ENCODE measurements around the gene NABP1. TPM values are rescaled to one million over a fixed set of nuclear protein-coding genes. Genes with fewer than 3 reads are reported as not detected.

The NABP1 gene
- polyA plus RNA-seq, 1 donor (not counting 4 experiments of a cell fraction or from before 2014, with no cell fraction given), result 29.3 TPM

- FAIRE-seq (no peak), DNase-seq (ENCODE audit: low read depth, low spot score) (no peak)
- no peak overlapping the region for H3K4me2 ChIP-seq (ENCODE audit: control insufficient read depth, extremely low read depth, insufficient read depth, low read depth, low read length)
- TF ChIP-seq CTCF (optimal IDR thresholded peaks at IDR 0.05 in 1 of 3, IDR thresholded peaks at IDR 0.05 in 1 of 3, conservative IDR thresholded peaks at IDR 0.05 in 1 of 3; ENCODE audit: extremely low read depth in 1 of 3, insufficient read depth in 2 of 3, low read length in 3 of 3) (no peak), EZH2 (IDR thresholded peaks at IDR 0.05; ENCODE audit: low read length) (no peak)
- no peaks in the 10 kb centered on the region for H3K79me2 ChIP-seq (ENCODE audit: control insufficient read depth, insufficient read depth, low read length)
- no peak overlapping the region for H2AFZ ChIP-seq (ENCODE audit: control insufficient read depth, low read length)
- H3K27me3 ChIP-seq (ENCODE audit: control insufficient read depth, extremely low read depth, insufficient read depth, low read length), result no peaks in the 10 kb centered on the region
- no peak overlapping the region for H3K27ac ChIP-seq (ENCODE audit: control insufficient read depth, insufficient read depth, low read length)
- H3K9me1 ChIP-seq (ENCODE audit: control insufficient read depth, extremely low read depth, insufficient read depth, low read length), result no peaks in the 10 kb centered on the region
- dilution Hi-C loops (cut with MboI; ENCODE audit: extremely low pct_ligation_motif_present, low sequenced_read_pairs), result no loop called here
- peaks cover 1 to 8% of the 10 kb centered on the region in 2 experiments for H3K36me3 ChIP-seq (ENCODE audit: control insufficient read depth in 2 of 2, extremely low read depth in 1 of 2, insufficient read depth in 2 of 2, low read length in 2 of 2)
- H3K9ac ChIP-seq (ENCODE audit: control insufficient read depth, extremely low read depth, insufficient read depth, low read length), result no peak overlapping the region
- peaks cover 50% of the 10 kb centered on the region for H3K4me1 ChIP-seq (ENCODE audit: control insufficient read depth, extremely low read depth, insufficient read depth, low read length)
- no peaks in the 10 kb centered on the region for H3K9me3 ChIP-seq (ENCODE audit: control insufficient read depth, low read depth, low read length)
- H4K20me1 ChIP-seq (ENCODE audit: control insufficient read depth, extremely low read depth, insufficient read depth, low read length), result no peaks in the 10 kb centered on the region
- no peak overlapping the region for H3K4me3 ChIP-seq (ENCODE audit: control insufficient read depth in 2 of 3, extremely low read depth in 1 of 3, insufficient read depth in 2 of 3, low read depth in 1 of 3, low read length in 3 of 3)
Observed at GRCh38 chr2:191691898-191692297, 14.0 kb downstream of the NABP1 start.

GRCh38 chr2:191692502-191693115, 14.7 kb downstream of the NABP1 start:
- dilution Hi-C loops (cut with MboI; ENCODE audit: extremely low pct_ligation_motif_present, low sequenced_read_pairs), result no loop called here
- Histone ChIP-seq H3K4me2 (ENCODE audit: control insufficient read depth, extremely low read depth, insufficient read depth, low read depth, low read length) (no peak overlapping the region), H3K9me3 (ENCODE audit: control insufficient read depth, low read depth, low read length) (no peaks in the 10 kb centered on the region)

More at GRCh38 chr2:191692502-191693115, 14.7 kb downstream of the NABP1 start:
- no peaks in the 10 kb centered on the region for H3K27me3 ChIP-seq (ENCODE audit: control insufficient read depth, extremely low read depth, insufficient read depth, low read length)
- H2AFZ ChIP-seq (ENCODE audit: control insufficient read depth, low read length), result no peak overlapping the region
- H3K79me2 ChIP-seq (ENCODE audit: control insufficient read depth, insufficient read depth, low read length), result no peaks in the 10 kb centered on the region
- DNase-seq (ENCODE audit: low read depth, low spot score) (no peak), FAIRE-seq (no peak)
- H3K9ac ChIP-seq (ENCODE audit: control insufficient read depth, extremely low read depth, insufficient read depth, low read length), result no peak overlapping the region
- no peak overlapping the region for H3K27ac ChIP-seq (ENCODE audit: control insufficient read depth, insufficient read depth, low read length)
- peaks cover 1 to 5% of the 10 kb centered on the region in 2 experiments for H3K36me3 ChIP-seq (ENCODE audit: control insufficient read depth in 2 of 2, extremely low read depth in 1 of 2, insufficient read depth in 2 of 2, low read length in 2 of 2)
- no peaks in the 10 kb centered on the region for H3K9me1 ChIP-seq (ENCODE audit: control insufficient read depth, extremely low read depth, insufficient read depth, low read length)
- TF ChIP-seq CTCF (optimal IDR thresholded peaks at IDR 0.05 in 1 of 3, IDR thresholded peaks at IDR 0.05 in 1 of 3, conservative IDR thresholded peaks at IDR 0.05 in 1 of 3; ENCODE audit: extremely low read depth in 1 of 3, insufficient read depth in 2 of 3, low read length in 3 of 3), result no peak
- TF ChIP-seq EZH2 (IDR thresholded peaks at IDR 0.05; ENCODE audit: low read length), result no peak
- H3K4me1 ChIP-seq (ENCODE audit: control insufficient read depth, extremely low read depth, insufficient read depth, low read length), result peaks cover 48% of the 10 kb centered on the region
- no peaks in the 10 kb centered on the region for H4K20me1 ChIP-seq (ENCODE audit: control insufficient read depth, extremely low read depth, insufficient read depth, low read length)
- H3K4me3 ChIP-seq (ENCODE audit: control insufficient read depth in 2 of 3, extremely low read depth in 1 of 3, insufficient read depth in 2 of 3, low read depth in 1 of 3, low read length in 3 of 3), result no peak overlapping the region

All from keratinocyte (primary cell).